CD14-positive monocyte (primary cell): ENCODE results near the gene CACNA1S. TPM values are rescaled to one million over a fixed set of nuclear protein-coding genes. Genes with fewer than 3 reads are reported as not detected.

ENCODE experiments used
- DNase-seq, 3 donors: peaks; one replicate each; pipeline ENCODE4 v3.0.0-alpha.2; 2011 to 2022
- H2AFZ ChIP-seq: 2 replicates; pipeline ENCODE4 v1.6.0; 2012; ENCODE audit warnings: mild to moderate bottlenecking, low read depth, low read length, inconsistent platforms; ENCODE audit not compliant: insufficient read depth, poor library complexity, severe bottlenecking
- H3K27ac ChIP-seq, 2 donors: 1 replicate in 1 of 2; 2 replicates in 1 of 2; pipeline ENCODE4 v1.5.1; 2012 to 2013; ENCODE audit warnings: low read length in 2 of 2, control low read depth in 1 of 2, inconsistent platforms in 1 of 2, low read depth in 1 of 2, mild to moderate bottlenecking in 1 of 2
- H3K27me3 ChIP-seq, 2 donors: one replicate each; pipeline versions ENCODE4 v1.6.0 to v1.6.1; 2011 to 2013; ENCODE audit warnings: low read length in 2 of 2; ENCODE audit not compliant: control insufficient read depth in 2 of 2, insufficient read depth in 2 of 2
- H3K36me3 ChIP-seq, 2 donors: replicated peaks in 1 of 2; 1 replicate in 1 of 2; 2 replicates in 1 of 2; pipeline versions ENCODE4 v1.5.1 to v1.6.1; 2012 to 2013; ENCODE audit warnings: low read length in 2 of 2, control low read depth in 1 of 2, inconsistent platforms in 1 of 2, mild to moderate bottlenecking in 1 of 2; ENCODE audit not compliant: insufficient read depth in 2 of 2, control insufficient read depth in 1 of 2
- H3K4me1 ChIP-seq, 2 donors: 1 replicate in 1 of 2; 2 replicates in 1 of 2; pipeline versions ENCODE4 v1.5.1 to v1.6.1; 2012 to 2013; ENCODE audit warnings: low read length in 2 of 2, control low read depth in 1 of 2, inconsistent platforms in 1 of 2, mild to moderate bottlenecking in 1 of 2, moderate library complexity in 1 of 2; ENCODE audit not compliant: insufficient read depth in 2 of 2, control insufficient read depth in 1 of 2
- H3K4me2 ChIP-seq: replicated peaks from 2 replicates; pipeline ENCODE3; 2012; ENCODE audit warnings: low read length, moderate library complexity, mild to moderate bottlenecking; ENCODE audit not compliant: poor library complexity, severe bottlenecking; ENCODE audit errors: extremely low read depth
- H3K4me3 ChIP-seq, 3 experiments: fragments of 200-600 bp in 1 of 3; sonication (generic) in 1 of 3; replicated peaks in 1 of 3; 1 replicate in 2 of 3; 2 replicates in 1 of 3; pipeline ENCODE4 v1.5.1; 2011 to 2013; ENCODE audit warnings: low read length in 3 of 3, mild to moderate bottlenecking in 3 of 3, control low read depth in 2 of 3, low read depth in 2 of 3, inconsistent platforms in 1 of 3, moderate library complexity in 1 of 3
- H3K79me2 ChIP-seq: 2 replicates; pipeline ENCODE4 v1.6.0; 2012; ENCODE audit warnings: mild to moderate bottlenecking, control low read depth, inconsistent platforms, low read length, moderate library complexity; ENCODE audit not compliant: insufficient read depth
- H3K9ac ChIP-seq: 2 replicates; pipeline ENCODE4 v1.6.0; 2017; ENCODE audit warnings: low read length, mild to moderate bottlenecking; ENCODE audit not compliant: insufficient read depth, poor library complexity, severe bottlenecking
- H3K9me3 ChIP-seq, 2 donors: replicated peaks in 1 of 2; 1 replicate in 1 of 2; 2 replicates in 1 of 2; pipeline versions ENCODE4 v1.5.1 to v1.6.1; 2012 to 2013; ENCODE audit warnings: low read length in 2 of 2, control low read depth in 1 of 2; ENCODE audit not compliant: control insufficient read depth in 1 of 2, insufficient read depth in 1 of 2
- H4K20me1 ChIP-seq: 2 replicates; pipeline ENCODE4 v1.6.0; 2012; ENCODE audit warnings: mild to moderate bottlenecking, low read length, control low read depth, moderate library complexity; ENCODE audit not compliant: insufficient read depth
- H3K27ac Mint-ChIP-seq, 7 donors: one replicate each; pipeline ENCODE4 v1.8.0; 2020; ENCODE audit warnings: mild to moderate bottlenecking in 7 of 7, mixed read lengths in 7 of 7, moderate library complexity in 6 of 7, inconsistent platforms in 2 of 7
- H3K27me3 Mint-ChIP-seq, 3 donors: one replicate each; pipeline ENCODE4 v1.8.0; 2021 to 2022; ENCODE audit warnings: low read depth in 3 of 3, mild to moderate bottlenecking in 3 of 3, mixed read lengths in 3 of 3, moderate library complexity in 3 of 3, inconsistent platforms in 1 of 3
- H3K36me3 Mint-ChIP-seq, 2 donors: one replicate each; pipeline ENCODE4 v1.8.0; 2020; ENCODE audit warnings: mixed read lengths in 2 of 2, inconsistent platforms in 1 of 2, mild to moderate bottlenecking in 1 of 2
- H3K4me1 Mint-ChIP-seq: one replicate; pipeline ENCODE4 v1.8.0; 2020; ENCODE audit warnings: mild to moderate bottlenecking, mixed read lengths
- H3K4me3 Mint-ChIP-seq, 2 donors: one replicate each; pipeline ENCODE4 v1.8.0; 2020; ENCODE audit warnings: mild to moderate bottlenecking in 2 of 2, mixed read lengths in 2 of 2, moderate library complexity in 1 of 2
- H3K9me3 Mint-ChIP-seq, 7 donors: one replicate each; pipeline ENCODE4 v1.8.0; 2020 to 2022; ENCODE audit warnings: mixed read lengths in 7 of 7, mild to moderate bottlenecking in 6 of 7, moderate library complexity in 6 of 7, inconsistent platforms in 2 of 7
- CTCF ChIP-seq: fragments of 200-600 bp; IDR thresholded peaks from one replicate; pipeline ENCODE4 v1.8.0; 2022; ENCODE audit warnings: antibody characterized with exemption, mild to moderate bottlenecking
- WGBS: methylation state at CpG from one replicate; pipeline ENCODE4 v1.1.5; 2013; ENCODE audit warnings: missing lambda C conversion rate; ENCODE audit not compliant: insufficient coverage; 5-methylcytosine and 5-hydroxymethylcytosine counted together
- intact Hi-C, 2 donors: fragments of 100-400 bp; cut with micrococcal nuclease; formaldehyde crosslinking; loops; one replicate each; pipeline versions ENCODE4 v1.15.0 to v1.15.1; 2023
- polyA plus RNA-seq, 3 donors: library from polyadenylated mRNA; depleted of rRNA in 1 of 3; unstranded in 2 of 3; stranded (reverse) in 1 of 3; fragments of 300-500 nt in 2 of 3; fragments of >200 nt in 1 of 3; fragmentation: Illumina TruSeq in 2 of 3; gene quantifications; 1 replicate in 2 of 3; 2 replicates in 1 of 3; pipeline ENCODE4 v1.2.3, GENCODE V29; 2012 to 2021

CACNA1S gene
- polyA plus RNA-seq, 3 donors: not detected

- Histone ChIP-seq H3K9me3 (no peaks in the 10 kb centered on the region), H3K27ac (no peak overlapping the region), H4K20me1 (no peaks in the 10 kb centered on the region), H3K4me1 (no peaks in the 10 kb centered on the region), H2AFZ (no peak overlapping the region), H3K27me3 (no peaks in the 10 kb centered on the region), H3K4me2 (no peak overlapping the region), H3K9ac (no peak overlapping the region), H3K4me3 (no peak overlapping the region), H3K36me3 (peaks cover 65 to 85% of the 10 kb centered on the region in 2 donors), H3K79me2 (no peaks in the 10 kb centered on the region)
- Mint-ChIP-seq H3K4me3 (no peak overlapping the region), H3K9me3 (no peaks in the 10 kb centered on the region), H3K27ac (peak overlapping the region in 1 of 7 donors; percentile 21), H3K27me3 (peaks cover 0 to 3% (median 0%) of the 10 kb centered on the region in 3 donors), H3K4me1 (no peaks in the 10 kb centered on the region), H3K36me3 (peaks cover 65 to 87% of the 10 kb centered on the region in 2 donors)
- 82% methylated on average over 7 of the region's 10 CpGs for WGBS
- intact Hi-C loops: no loop called here
- TF ChIP-seq CTCF: no peak
- DNase-seq: no peak
These were observed 28.2 kb upstream of the CACNA1S start for GRCh38 chr1:201140235-201140940.

- no peak for TF ChIP-seq CTCF
- no peak for DNase-seq
- Histone ChIP-seq H4K20me1 (no peaks in the 10 kb centered on the region), H3K36me3 (peaks cover 64 to 83% of the 10 kb centered on the region in 2 donors), H2AFZ (no peak overlapping the region), H3K9me3 (no peaks in the 10 kb centered on the region), H3K4me2 (no peak overlapping the region), H3K79me2 (no peaks in the 10 kb centered on the region), H3K4me3 (no peak overlapping the region), H3K9ac (no peak overlapping the region), H3K27me3 (no peaks in the 10 kb centered on the region), H3K27ac (no peak overlapping the region), H3K4me1 (no peaks in the 10 kb centered on the region)
- Mint-ChIP-seq H3K36me3 (peaks cover 63 to 86% of the 10 kb centered on the region in 2 donors), H3K27ac (no peak overlapping the region), H3K27me3 (peaks cover 0 to 3% (median 0%) of the 10 kb centered on the region in 3 donors), H3K4me1 (no peaks in the 10 kb centered on the region), H3K9me3 (no peaks in the 10 kb centered on the region), H3K4me3 (no peak overlapping the region)
- 97% methylated on average over 7 of the region's 9 CpGs for WGBS
- intact Hi-C loops: no loop called here
These were observed 27.5 kb upstream of the CACNA1S start for GRCh38 chr1:201139756-201140155.
